ENCODE data around the gene RNF8.
"Not testable (repeated sequence)": the region's sequence is repeated elsewhere in the genome, so short reads cannot be mapped to it uniquely, and the experiment has no call there.

Gene RNF8

GRCh38 chr6:37435373-37435772, 81.6 kb downstream of the RNF8 start:
- H3K27ac ChIP-seq, result no peak overlapping the region
- TF ChIP-seq, protein P1, sequence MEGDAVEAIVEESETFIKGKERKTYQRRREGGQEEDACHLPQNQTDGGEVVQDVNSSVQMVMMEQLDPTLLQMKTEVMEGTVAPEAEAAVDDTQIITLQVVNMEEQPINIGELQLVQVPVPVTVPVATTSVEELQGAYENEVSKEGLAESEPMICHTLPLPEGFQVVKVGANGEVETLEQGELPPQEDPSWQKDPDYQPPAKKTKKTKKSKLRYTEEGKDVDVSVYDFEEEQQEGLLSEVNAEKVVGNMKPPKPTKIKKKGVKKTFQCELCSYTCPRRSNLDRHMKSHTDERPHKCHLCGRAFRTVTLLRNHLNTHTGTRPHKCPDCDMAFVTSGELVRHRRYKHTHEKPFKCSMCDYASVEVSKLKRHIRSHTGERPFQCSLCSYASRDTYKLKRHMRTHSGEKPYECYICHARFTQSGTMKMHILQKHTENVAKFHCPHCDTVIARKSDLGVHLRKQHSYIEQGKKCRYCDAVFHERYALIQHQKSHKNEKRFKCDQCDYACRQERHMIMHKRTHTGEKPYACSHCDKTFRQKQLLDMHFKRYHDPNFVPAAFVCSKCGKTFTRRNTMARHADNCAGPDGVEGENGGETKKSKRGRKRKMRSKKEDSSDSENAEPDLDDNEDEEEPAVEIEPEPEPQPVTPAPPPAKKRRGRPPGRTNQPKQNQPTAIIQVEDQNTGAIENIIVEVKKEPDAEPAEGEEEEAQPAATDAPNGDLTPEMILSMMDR (IDR thresholded peaks at IDR 0.05), result no peak
- no peak for DNase-seq (ENCODE audit: low spot score)
- H3K4me3 ChIP-seq, result no peak overlapping the region

DNA sequence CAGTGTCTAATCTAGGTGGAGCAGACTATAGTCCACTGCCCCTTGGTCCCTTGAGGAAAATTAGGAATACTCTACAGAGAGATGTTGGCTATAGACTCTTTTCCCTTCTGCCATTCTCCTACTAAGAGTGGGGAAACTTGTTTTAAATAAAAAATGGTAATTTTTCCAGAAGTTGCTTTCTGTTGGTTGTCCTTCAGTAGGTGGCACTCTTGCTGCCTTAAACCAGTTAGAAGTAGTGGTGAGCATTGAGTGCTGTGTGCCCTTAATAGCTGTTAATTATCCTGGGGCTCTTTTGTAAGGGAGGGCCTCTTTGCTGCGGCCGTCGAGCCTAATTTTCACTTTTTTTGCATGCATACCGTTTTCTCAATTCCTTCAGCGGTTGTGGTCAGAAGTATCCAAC, 82.0 kb downstream of the RNF8 start:
- TF ChIP-seq, protein P1 (IDR thresholded peaks at IDR 0.05), result no peak
- no peak for DNase-seq (ENCODE audit: low spot score)
- Histone ChIP-seq H3K27ac (no peak overlapping the region), H3K4me3 (no peak overlapping the region)

- TF ChIP-seq, protein P1 (IDR thresholded peaks at IDR 0.05), result no peak
- no peak overlapping the region for H3K27ac ChIP-seq
- no peak for DNase-seq (ENCODE audit: low spot score)
- H3K4me3 ChIP-seq, result no peak overlapping the region
These were observed 85.1 kb downstream of the RNF8 start for GRCh38 chr6:37438930-37439329.

DNA sequence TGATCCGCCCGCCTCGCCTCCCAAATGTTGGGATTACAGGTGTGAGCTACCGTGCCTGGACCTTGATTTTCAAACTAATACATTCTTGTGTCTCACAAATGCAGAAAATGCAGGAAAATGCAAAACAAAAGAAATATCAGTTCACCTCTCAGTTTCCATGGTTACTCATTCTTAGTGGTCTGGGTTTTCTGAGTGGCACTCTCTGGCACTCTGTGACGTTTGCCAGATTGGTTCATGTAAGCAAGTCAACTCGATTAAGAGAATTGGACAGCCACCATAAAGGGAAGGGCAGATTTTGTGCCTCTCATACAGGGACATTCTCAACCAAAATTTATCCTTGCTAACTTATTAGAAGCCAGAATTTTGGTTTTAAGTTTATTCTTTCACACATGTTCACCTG, 87.9 kb downstream of the RNF8 start:
- Histone ChIP-seq H3K27ac (no peak overlapping the region), H3K4me3 (no peak overlapping the region)
- DNase-seq (ENCODE audit: low spot score), result no peak
- TF ChIP-seq, protein P1 (IDR thresholded peaks at IDR 0.05), result no peak

DNA sequence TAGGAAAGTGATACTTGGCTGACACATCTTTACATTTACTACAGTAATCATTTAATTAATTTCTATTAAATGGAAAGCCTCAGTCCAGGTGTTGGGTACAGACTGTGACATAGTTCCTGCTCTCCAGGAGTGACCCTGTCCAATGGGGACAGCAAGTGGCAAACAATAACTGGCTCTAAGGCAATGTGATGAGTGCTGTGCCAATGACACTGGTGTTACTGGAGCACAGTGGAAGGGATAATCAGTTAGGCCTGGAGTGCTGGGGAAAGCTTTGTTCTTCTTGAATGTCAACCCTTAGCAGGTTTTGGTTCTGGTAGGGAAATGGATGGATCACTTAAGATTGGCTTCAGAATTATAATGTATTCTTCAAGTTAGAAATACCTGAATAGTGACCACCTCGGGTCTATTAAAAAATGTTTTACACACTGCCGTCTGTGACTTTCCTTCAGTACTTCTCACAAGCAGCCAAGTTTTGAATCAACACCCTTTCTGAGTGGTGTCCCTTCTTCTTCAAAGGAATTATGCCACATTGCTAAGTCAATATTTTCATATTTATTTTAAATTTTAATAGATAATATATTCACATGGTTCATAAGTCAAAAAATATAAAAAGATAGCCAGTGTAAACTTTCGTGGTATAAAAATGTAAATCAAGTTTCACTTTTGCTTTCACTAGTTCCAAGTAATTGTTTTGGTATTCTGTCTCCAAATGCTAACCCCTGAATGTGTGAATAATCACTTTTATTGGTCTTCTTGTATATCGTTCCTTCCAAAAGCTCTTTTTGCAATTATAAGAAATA, 88.8 kb downstream of the RNF8 start:
- DNase-seq (ENCODE audit: low spot score), result no peak
- peak overlapping the region; percentile 64 to 68 for H3K27ac ChIP-seq
- peak overlapping the region; percentile 54 for H3K4me3 ChIP-seq
- TF ChIP-seq, protein P1 (IDR thresholded peaks at IDR 0.05), result no peak

DNA sequence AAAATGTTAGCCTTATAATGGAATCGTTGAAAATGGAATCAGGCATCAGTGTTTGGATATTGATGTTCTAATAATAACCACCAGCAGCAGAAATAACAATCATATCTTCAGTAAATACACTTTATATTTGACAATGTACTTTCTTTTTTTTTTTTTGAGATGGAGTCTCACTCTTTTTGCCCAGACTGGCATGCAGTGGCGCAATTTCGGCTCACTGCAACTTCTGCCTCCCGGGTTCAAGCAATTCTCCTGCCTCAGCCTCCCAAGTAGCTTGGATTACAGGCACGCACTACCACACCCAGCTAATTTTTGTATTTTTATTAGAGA, 89.4 kb downstream of the RNF8 start:
- peak overlapping the region; percentile 56 to 64 for H3K27ac ChIP-seq
- H3K4me3 ChIP-seq, result peak overlapping the region; percentile 54
- DNase-seq (ENCODE audit: low spot score), result not testable (repeated sequence)

All from coronary artery (tissue), 2 donors.